Panc1 (cell line): ENCODE results near the gene SLC25A27.

Source experiments
- POLR2AphosphoS5 ChIP-seq: IDR thresholded peaks from 2 replicates; pipeline ENCODE4 v1.6.1; 2012; ENCODE audit warnings: mild to moderate bottlenecking, low read depth, low read length, moderate library complexity
- TF ChIP-seq, protein P1 (sequence below): fragments of 450-650 bp; IDR thresholded peaks from 2 replicates; pipeline ENCODE4 v1.5.1; 2017; ENCODE audit warnings: mild to moderate bottlenecking
- TF ChIP-seq, protein P2 (sequence below), 2 experiments: IDR thresholded peaks; 2 replicates each; pipeline ENCODE4 v1.6.1; 2011 to 2012; ENCODE audit warnings: low read depth in 2 of 2, control low read depth in 1 of 2, low read length in 1 of 2, mild to moderate bottlenecking in 1 of 2, moderate library complexity in 1 of 2; ENCODE audit not compliant: insufficient read depth in 1 of 2

- TF ChIP-seq, protein P1, sequence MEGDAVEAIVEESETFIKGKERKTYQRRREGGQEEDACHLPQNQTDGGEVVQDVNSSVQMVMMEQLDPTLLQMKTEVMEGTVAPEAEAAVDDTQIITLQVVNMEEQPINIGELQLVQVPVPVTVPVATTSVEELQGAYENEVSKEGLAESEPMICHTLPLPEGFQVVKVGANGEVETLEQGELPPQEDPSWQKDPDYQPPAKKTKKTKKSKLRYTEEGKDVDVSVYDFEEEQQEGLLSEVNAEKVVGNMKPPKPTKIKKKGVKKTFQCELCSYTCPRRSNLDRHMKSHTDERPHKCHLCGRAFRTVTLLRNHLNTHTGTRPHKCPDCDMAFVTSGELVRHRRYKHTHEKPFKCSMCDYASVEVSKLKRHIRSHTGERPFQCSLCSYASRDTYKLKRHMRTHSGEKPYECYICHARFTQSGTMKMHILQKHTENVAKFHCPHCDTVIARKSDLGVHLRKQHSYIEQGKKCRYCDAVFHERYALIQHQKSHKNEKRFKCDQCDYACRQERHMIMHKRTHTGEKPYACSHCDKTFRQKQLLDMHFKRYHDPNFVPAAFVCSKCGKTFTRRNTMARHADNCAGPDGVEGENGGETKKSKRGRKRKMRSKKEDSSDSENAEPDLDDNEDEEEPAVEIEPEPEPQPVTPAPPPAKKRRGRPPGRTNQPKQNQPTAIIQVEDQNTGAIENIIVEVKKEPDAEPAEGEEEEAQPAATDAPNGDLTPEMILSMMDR = no peak
- TF ChIP-seq POLR2AphosphoS5 = no peak
- TF ChIP-seq, protein P2, sequence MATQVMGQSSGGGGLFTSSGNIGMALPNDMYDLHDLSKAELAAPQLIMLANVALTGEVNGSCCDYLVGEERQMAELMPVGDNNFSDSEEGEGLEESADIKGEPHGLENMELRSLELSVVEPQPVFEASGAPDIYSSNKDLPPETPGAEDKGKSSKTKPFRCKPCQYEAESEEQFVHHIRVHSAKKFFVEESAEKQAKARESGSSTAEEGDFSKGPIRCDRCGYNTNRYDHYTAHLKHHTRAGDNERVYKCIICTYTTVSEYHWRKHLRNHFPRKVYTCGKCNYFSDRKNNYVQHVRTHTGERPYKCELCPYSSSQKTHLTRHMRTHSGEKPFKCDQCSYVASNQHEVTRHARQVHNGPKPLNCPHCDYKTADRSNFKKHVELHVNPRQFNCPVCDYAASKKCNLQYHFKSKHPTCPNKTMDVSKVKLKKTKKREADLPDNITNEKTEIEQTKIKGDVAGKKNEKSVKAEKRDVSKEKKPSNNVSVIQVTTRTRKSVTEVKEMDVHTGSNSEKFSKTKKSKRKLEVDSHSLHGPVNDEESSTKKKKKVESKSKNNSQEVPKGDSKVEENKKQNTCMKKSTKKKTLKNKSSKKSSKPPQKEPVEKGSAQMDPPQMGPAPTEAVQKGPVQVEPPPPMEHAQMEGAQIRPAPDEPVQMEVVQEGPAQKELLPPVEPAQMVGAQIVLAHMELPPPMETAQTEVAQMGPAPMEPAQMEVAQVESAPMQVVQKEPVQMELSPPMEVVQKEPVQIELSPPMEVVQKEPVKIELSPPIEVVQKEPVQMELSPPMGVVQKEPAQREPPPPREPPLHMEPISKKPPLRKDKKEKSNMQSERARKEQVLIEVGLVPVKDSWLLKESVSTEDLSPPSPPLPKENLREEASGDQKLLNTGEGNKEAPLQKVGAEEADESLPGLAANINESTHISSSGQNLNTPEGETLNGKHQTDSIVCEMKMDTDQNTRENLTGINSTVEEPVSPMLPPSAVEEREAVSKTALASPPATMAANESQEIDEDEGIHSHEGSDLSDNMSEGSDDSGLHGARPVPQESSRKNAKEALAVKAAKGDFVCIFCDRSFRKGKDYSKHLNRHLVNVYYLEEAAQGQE (IDR thresholded peaks at IDR 0.05; ENCODE audit: insufficient read depth in 1 of 2, low read depth in 2 of 2, low read length in 1 of 2) = no peak
These were observed 20.7 kb upstream of the SLC25A27 start for GRCh38 chr6:46632053-46632452.
